Activated CD8-positive, alpha-beta memory T cell treated with anti-CD3 and anti-CD28 coated beads for 4 hours (primary cell): ENCODE measurements around the gene PIGU.
"Not testable (repeated sequence)": the region's sequence is repeated elsewhere in the genome, so short reads cannot be mapped to it uniquely, and the experiment has no call there.

ENCODE experiments used
- DNase-seq, 2 donors: peaks; one replicate each; pipeline ENCODE4 v3.0.0-alpha.2; 2020; ENCODE audit warnings: low read depth in 2 of 2

The PIGU gene

GRCh38 chr20:34706912-34707784 is 30.3 kb upstream of the PIGU start:
- DNase-seq: no peak

GRCh38 chr20:34706302-34706875 is 29.5 kb upstream of the PIGU start:
- no peak for DNase-seq

GRCh38 chr20:34705397-34706301 is 28.8 kb upstream of the PIGU start:
- DNase-seq: no peak

- no peak for DNase-seq
These were observed 28.1 kb upstream of the PIGU start for GRCh38 chr20:34705008-34705396.

GRCh38 chr20:34704177-34705007 is 27.5 kb upstream of the PIGU start, which contains the start of gene TP53INP2:
TP53INP2 (plus strand) TSS chr20:34704344; CDS start chr20:34708740, 4,396 bp downstream.
- peak; percentile 64 to 73 for DNase-seq

GRCh38 chr20:34703424-34704176 is 26.7 kb upstream of the PIGU start:
- no peak for DNase-seq

- DNase-seq: no peak
These were observed 26.1 kb upstream of the PIGU start for GRCh38 chr20:34703061-34703423.

- DNase-seq: no peak
These were observed 24.7 kb upstream of the PIGU start for GRCh38 chr20:34701405-34702085.

GRCh38 chr20:34693414-34693813 is 16.5 kb upstream of the PIGU start:
- no peak for DNase-seq

GRCh38 chr20:34691838-34692237 is 14.9 kb upstream of the PIGU start:
- no peak for DNase-seq

- DNase-seq: no peak
These were observed 12.6 kb upstream of the PIGU start for GRCh38 chr20:34689486-34689885.

GRCh38 chr20:34683667-34684066 is 6.8 kb upstream of the PIGU start:
- no peak for DNase-seq

- no peak for DNase-seq
These were observed 3.8 kb upstream of the PIGU start for GRCh38 chr20:34680586-34681175.

- no peak for DNase-seq
These were observed 775 bp downstream of the PIGU start for GRCh38 chr20:34675993-34676641.

GRCh38 chr20:34675561-34675960 is 1.3 kb downstream of the PIGU start:
- no peak for DNase-seq

GRCh38 chr20:34673412-34673811 is 3.5 kb downstream of the PIGU start:
- DNase-seq: no peak

- DNase-seq: no peak
These were observed 7.8 kb downstream of the PIGU start for GRCh38 chr20:34669094-34669493.

- not testable (repeated sequence) for DNase-seq
These were observed 12.1 kb downstream of the PIGU start for GRCh38 chr20:34664751-34665150.
